ENCODE results near the gene PPHLN1.

- no peak for TF ChIP-seq POLR2A (IDR thresholded peaks at IDR 0.05)
- TF ChIP-seq, protein P1, sequence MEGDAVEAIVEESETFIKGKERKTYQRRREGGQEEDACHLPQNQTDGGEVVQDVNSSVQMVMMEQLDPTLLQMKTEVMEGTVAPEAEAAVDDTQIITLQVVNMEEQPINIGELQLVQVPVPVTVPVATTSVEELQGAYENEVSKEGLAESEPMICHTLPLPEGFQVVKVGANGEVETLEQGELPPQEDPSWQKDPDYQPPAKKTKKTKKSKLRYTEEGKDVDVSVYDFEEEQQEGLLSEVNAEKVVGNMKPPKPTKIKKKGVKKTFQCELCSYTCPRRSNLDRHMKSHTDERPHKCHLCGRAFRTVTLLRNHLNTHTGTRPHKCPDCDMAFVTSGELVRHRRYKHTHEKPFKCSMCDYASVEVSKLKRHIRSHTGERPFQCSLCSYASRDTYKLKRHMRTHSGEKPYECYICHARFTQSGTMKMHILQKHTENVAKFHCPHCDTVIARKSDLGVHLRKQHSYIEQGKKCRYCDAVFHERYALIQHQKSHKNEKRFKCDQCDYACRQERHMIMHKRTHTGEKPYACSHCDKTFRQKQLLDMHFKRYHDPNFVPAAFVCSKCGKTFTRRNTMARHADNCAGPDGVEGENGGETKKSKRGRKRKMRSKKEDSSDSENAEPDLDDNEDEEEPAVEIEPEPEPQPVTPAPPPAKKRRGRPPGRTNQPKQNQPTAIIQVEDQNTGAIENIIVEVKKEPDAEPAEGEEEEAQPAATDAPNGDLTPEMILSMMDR (IDR thresholded peaks at IDR 0.05): no peak
These were observed 157.5 kb downstream of the PPHLN1 start for GRCh38 chr12:42483521-42483790.
